Activated naive CD8-positive, alpha-beta T cell treated with anti-CD3 and anti-CD28 coated beads, Interleukin-2, amount 10 ng/mL, durations not matched to agents 7 days and 5 days (primary cell): ENCODE data around the gene SLC26A4. TPM values are rescaled to one million over a fixed set of nuclear protein-coding genes. Genes with fewer than 3 reads are reported as not detected.
A peak's percentile ranks its signal among the peaks of the same experiment; 100 is the strongest.

Experiments
- ATAC-seq: fragments of 150-1000 bp; cut with Tn5 transposase; one replicate; pipeline ENCODE4 v1.10.0; 2021; ENCODE audit warnings: low read depth, moderate library complexity
- POLR2A ChIA-PET: fragments of 350-600 bp; sonication (Branson Sonifier 250); formaldehyde crosslinking; loops from one replicate; lab custom pipeline; 2021; ENCODE audit warnings: antibody characterized with exemption; lab: Charles Lee
- DNase-seq: peaks from one replicate; pipeline ENCODE4 v3.0.0; 2021
- H3K27ac Mint-ChIP-seq: one replicate; pipeline ENCODE4 v1.8.0; 2022; ENCODE audit warnings: mild to moderate bottlenecking, mixed read lengths
- H3K27me3 Mint-ChIP-seq: one replicate; pipeline ENCODE4 v1.8.0; 2022; ENCODE audit warnings: mild to moderate bottlenecking, moderate library complexity, mixed read lengths
- H3K36me3 Mint-ChIP-seq: one replicate; pipeline ENCODE4 v1.8.0; 2021; ENCODE audit warnings: mild to moderate bottlenecking, mixed read lengths
- H3K4me1 Mint-ChIP-seq: one replicate; pipeline ENCODE4 v1.8.0; 2021; ENCODE audit warnings: mixed read lengths
- H3K4me3 Mint-ChIP-seq: one replicate; pipeline ENCODE4 v1.8.0; 2022; ENCODE audit warnings: mild to moderate bottlenecking, moderate library complexity, mixed read lengths
- H3K9me3 Mint-ChIP-seq: one replicate; pipeline ENCODE4 v1.8.0; 2021; ENCODE audit warnings: mixed read lengths
- total RNA-seq, 2 experiments: library from RNA; stranded (reverse); gene quantifications; one replicate each; pipeline ENCODE4 v1.2.3, GENCODE V29; 2021

The SLC26A4 gene
- total RNA-seq, 2 experiments from 2014 or later: 0.17 to 0.97 TPM

GRCh38 chr7:107666790-107667189, 6.2 kb downstream of the SLC26A4 start:
- POLR2A ChIA-PET: no interaction called here
- ATAC-seq: no peak
- Mint-ChIP-seq H3K4me1 (peaks cover 7% of the 10 kb centered on the region), H3K4me3 (no peak overlapping the region), H3K27me3 (peaks cover 8% of the 10 kb centered on the region), H3K27ac (no peak overlapping the region), H3K36me3 (no peaks in the 10 kb centered on the region), H3K9me3 (no peaks in the 10 kb centered on the region)
- DNase-seq: no peak

- Mint-ChIP-seq H3K27me3 (peaks cover 3% of the 10 kb centered on the region), H3K4me1 (peaks cover 4% of the 10 kb centered on the region), H3K27ac (no peak overlapping the region), H3K9me3 (no peaks in the 10 kb centered on the region), H3K36me3 (no peaks in the 10 kb centered on the region), H3K4me3 (no peak overlapping the region)
- ATAC-seq: no peak
- POLR2A ChIA-PET: no interaction called here
- no peak for DNase-seq
Measured at GRCh38 chr7:107667341-107667740, 6.7 kb downstream of the SLC26A4 start.

- peaks cover 2% of the 10 kb centered on the region for H3K27me3 Mint-ChIP-seq
- POLR2A ChIA-PET: no interaction called here
- H3K4me1 Mint-ChIP-seq: peaks cover 3% of the 10 kb centered on the region
- DNase-seq: no peak
- no peak for ATAC-seq
- no peak overlapping the region for H3K4me3 Mint-ChIP-seq
- H3K36me3 Mint-ChIP-seq: no peaks in the 10 kb centered on the region
- no peak overlapping the region for H3K27ac Mint-ChIP-seq
- no peaks in the 10 kb centered on the region for H3K9me3 Mint-ChIP-seq
Measured at GRCh38 chr7:107668296-107668695, 7.7 kb downstream of the SLC26A4 start.

GRCh38 chr7:107672183-107672582, 11.6 kb downstream of the SLC26A4 start:
- ATAC-seq (no peak), DNase-seq (no peak)
- Mint-ChIP-seq H3K4me3 (no peak overlapping the region), H3K27ac (no peak overlapping the region), H3K36me3 (peaks cover 2% of the 10 kb centered on the region), H3K9me3 (no peaks in the 10 kb centered on the region), H3K27me3 (no peaks in the 10 kb centered on the region), H3K4me1 (peaks cover 3% of the 10 kb centered on the region)
- POLR2A ChIA-PET: no interaction called here

GRCh38 chr7:107676249-107676648, 15.6 kb downstream of the SLC26A4 start:
- H3K27me3 Mint-ChIP-seq: no peaks in the 10 kb centered on the region
- H3K36me3 Mint-ChIP-seq: peaks cover 2% of the 10 kb centered on the region
- H3K4me1 Mint-ChIP-seq: peaks cover 10% of the 10 kb centered on the region
- no peak for DNase-seq
- no peak for ATAC-seq
- H3K4me3 Mint-ChIP-seq: no peak overlapping the region
- POLR2A ChIA-PET: no interaction called here
- H3K27ac Mint-ChIP-seq: no peak overlapping the region
- no peaks in the 10 kb centered on the region for H3K9me3 Mint-ChIP-seq

- no peak for DNase-seq
- peaks cover 10% of the 10 kb centered on the region for H3K4me1 Mint-ChIP-seq
- peak overlapping the region; percentile 55 for H3K27ac Mint-ChIP-seq
- H3K4me3 Mint-ChIP-seq: no peak overlapping the region
- H3K27me3 Mint-ChIP-seq: no peaks in the 10 kb centered on the region
- ATAC-seq: no peak
- POLR2A ChIA-PET: no interaction called here
- H3K9me3 Mint-ChIP-seq: no peaks in the 10 kb centered on the region
- H3K36me3 Mint-ChIP-seq: peaks cover 2% of the 10 kb centered on the region
Measured at GRCh38 chr7:107678110-107678753, 17.6 kb downstream of the SLC26A4 start.

- Mint-ChIP-seq H3K36me3 (no peaks in the 10 kb centered on the region), H3K4me3 (no peak overlapping the region), H3K4me1 (peaks cover 14% of the 10 kb centered on the region), H3K27ac (no peak overlapping the region), H3K9me3 (no peaks in the 10 kb centered on the region), H3K27me3 (no peaks in the 10 kb centered on the region)
- DNase-seq: no peak
- no peak for ATAC-seq
- POLR2A ChIA-PET: no interaction called here
Measured at GRCh38 chr7:107680478-107680877, 19.9 kb downstream of the SLC26A4 start.

GRCh38 chr7:107682886-107683285, 22.3 kb downstream of the SLC26A4 start:
- POLR2A ChIA-PET: no interaction called here
- no peak for DNase-seq
- no peak overlapping the region for H3K4me3 Mint-ChIP-seq
- ATAC-seq: no peak
- H3K4me1 Mint-ChIP-seq: peaks cover 24% of the 10 kb centered on the region
- no peaks in the 10 kb centered on the region for H3K9me3 Mint-ChIP-seq
- H3K27me3 Mint-ChIP-seq: no peaks in the 10 kb centered on the region
- no peaks in the 10 kb centered on the region for H3K36me3 Mint-ChIP-seq
- no peak overlapping the region for H3K27ac Mint-ChIP-seq

- Mint-ChIP-seq H3K36me3 (no peaks in the 10 kb centered on the region), H3K9me3 (no peaks in the 10 kb centered on the region)
Measured at GRCh38 chr7:107684287-107684686, 23.7 kb downstream of the SLC26A4 start.

GRCh38 chr7:107684947-107685463, 24.4 kb downstream of the SLC26A4 start:
- POLR2A ChIA-PET: no interaction called here
- no peak overlapping the region for H3K27ac Mint-ChIP-seq

More at GRCh38 chr7:107684287-107684686, 23.7 kb downstream of the SLC26A4 start:
- H3K4me3 Mint-ChIP-seq: no peak overlapping the region
- POLR2A ChIA-PET: no interaction called here
- DNase-seq (no peak), ATAC-seq (no peak)
- peaks cover 14% of the 10 kb centered on the region for H3K4me1 Mint-ChIP-seq
- H3K27me3 Mint-ChIP-seq: no peaks in the 10 kb centered on the region
- H3K27ac Mint-ChIP-seq: no peak overlapping the region

GRCh38 chr7:107686816-107687387, 26.3 kb downstream of the SLC26A4 start:
- POLR2A ChIA-PET: no interaction called here
- ATAC-seq: no peak
- H3K27me3 Mint-ChIP-seq: peaks cover 2% of the 10 kb centered on the region

More at GRCh38 chr7:107684947-107685463, 24.4 kb downstream of the SLC26A4 start:
- Mint-ChIP-seq H3K9me3 (no peaks in the 10 kb centered on the region), H3K27me3 (no peaks in the 10 kb centered on the region), H3K36me3 (no peaks in the 10 kb centered on the region), H3K4me1 (peaks cover 14% of the 10 kb centered on the region), H3K4me3 (no peak overlapping the region)
- DNase-seq (no peak), ATAC-seq (no peak)

GRCh38 chr7:107687656-107688055, 27.0 kb downstream of the SLC26A4 start:
- POLR2A ChIA-PET: no interaction called here
- H3K27ac Mint-ChIP-seq: no peak overlapping the region
- no peak for ATAC-seq
- H3K36me3 Mint-ChIP-seq: no peaks in the 10 kb centered on the region
- H3K4me3 Mint-ChIP-seq: no peak overlapping the region
- no peaks in the 10 kb centered on the region for H3K9me3 Mint-ChIP-seq
- DNase-seq: no peak
- H3K27me3 Mint-ChIP-seq: peaks cover 3% of the 10 kb centered on the region
- peaks cover 17% of the 10 kb centered on the region for H3K4me1 Mint-ChIP-seq

More at GRCh38 chr7:107686816-107687387, 26.3 kb downstream of the SLC26A4 start:
- H3K4me1 Mint-ChIP-seq: peaks cover 16% of the 10 kb centered on the region
- no peak overlapping the region for H3K4me3 Mint-ChIP-seq
- DNase-seq: no peak
- no peaks in the 10 kb centered on the region for H3K36me3 Mint-ChIP-seq
- no peak overlapping the region for H3K27ac Mint-ChIP-seq
- no peaks in the 10 kb centered on the region for H3K9me3 Mint-ChIP-seq

- H3K36me3 Mint-ChIP-seq: no peaks in the 10 kb centered on the region
- peaks cover 17% of the 10 kb centered on the region for H3K4me1 Mint-ChIP-seq
- DNase-seq: no peak
- H3K9me3 Mint-ChIP-seq: no peaks in the 10 kb centered on the region
- no peak for ATAC-seq
- H3K4me3 Mint-ChIP-seq: no peak overlapping the region
- H3K27ac Mint-ChIP-seq: no peak overlapping the region
- H3K27me3 Mint-ChIP-seq: peaks cover 3% of the 10 kb centered on the region
- POLR2A ChIA-PET: no interaction called here
Measured at GRCh38 chr7:107689553-107689952, 28.9 kb downstream of the SLC26A4 start.

GRCh38 chr7:107690084-107690483, 29.5 kb downstream of the SLC26A4 start:
- POLR2A ChIA-PET: no interaction called here

More at GRCh38 chr7:107690084-107690483, 29.5 kb downstream of the SLC26A4 start:
- no peaks in the 10 kb centered on the region for H3K9me3 Mint-ChIP-seq
- peaks cover 15% of the 10 kb centered on the region for H3K4me1 Mint-ChIP-seq
- no peaks in the 10 kb centered on the region for H3K36me3 Mint-ChIP-seq
- H3K27me3 Mint-ChIP-seq: peaks cover 3% of the 10 kb centered on the region
- H3K27ac Mint-ChIP-seq: no peak overlapping the region
- no peak for DNase-seq
- ATAC-seq: no peak
- H3K4me3 Mint-ChIP-seq: no peak overlapping the region
